ENCODE results near the gene PSME4. TPM values are rescaled to one million over a fixed set of nuclear protein-coding genes. Genes with fewer than 3 reads are reported as not detected.
A peak's percentile ranks its signal among the peaks of the same experiment; 100 is the strongest.

PSME4 gene
- total RNA-seq, 1 donor from 2014 or later: 63.9 TPM

DNA sequence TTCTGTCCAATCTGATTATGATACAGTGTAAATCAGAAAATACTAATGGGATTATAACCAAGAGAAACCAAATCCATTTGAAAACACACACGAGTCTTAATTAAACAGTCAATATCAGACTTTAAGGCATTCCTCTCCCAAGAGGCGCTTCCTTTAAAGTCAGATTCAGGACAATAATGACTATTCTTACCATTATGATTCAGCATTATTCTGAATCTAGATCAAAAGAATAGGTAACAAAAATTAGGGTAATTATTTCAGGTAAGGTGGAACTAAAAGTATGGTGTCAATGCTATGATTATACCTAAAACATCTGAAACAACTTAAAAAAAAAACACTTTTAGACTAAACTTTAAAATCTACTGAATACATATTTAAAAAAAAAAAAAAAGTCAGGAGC lies 12.3 kb downstream of the PSME4 start:
- Mint-ChIP-seq H3K27ac (no peak overlapping the region), H3K9me3 (ENCODE audit: low read depth) (no peaks in the 10 kb centered on the region), H3K27me3 (no peaks in the 10 kb centered on the region), H3K36me3 (ENCODE audit: insufficient read depth) (peaks cover 1% of the 10 kb centered on the region), H3K4me1 (ENCODE audit: low read depth) (peaks cover 23% of the 10 kb centered on the region), H3K4me3 (ENCODE audit: low read depth) (no peak overlapping the region)
- TF ChIP-seq CTCF (IDR thresholded peaks at IDR 0.05; ENCODE audit: unreplicated experiment): no peak
- DNase-seq (ENCODE audit: low spot score, unreplicated experiment): no peak

- Mint-ChIP-seq H3K27ac (no peak overlapping the region), H3K4me1 (ENCODE audit: low read depth) (no peaks in the 10 kb centered on the region), H3K9me3 (ENCODE audit: low read depth) (no peaks in the 10 kb centered on the region), H3K27me3 (no peaks in the 10 kb centered on the region), H3K36me3 (ENCODE audit: insufficient read depth) (peaks cover 3% of the 10 kb centered on the region), H3K4me3 (ENCODE audit: low read depth) (no peak overlapping the region)
- TF ChIP-seq CTCF (IDR thresholded peaks at IDR 0.05; ENCODE audit: unreplicated experiment): no peak
- no peak for DNase-seq (ENCODE audit: low spot score, unreplicated experiment)
These were observed 18.3 kb downstream of the PSME4 start for GRCh38 chr2:53952519-53952918.

DNA sequence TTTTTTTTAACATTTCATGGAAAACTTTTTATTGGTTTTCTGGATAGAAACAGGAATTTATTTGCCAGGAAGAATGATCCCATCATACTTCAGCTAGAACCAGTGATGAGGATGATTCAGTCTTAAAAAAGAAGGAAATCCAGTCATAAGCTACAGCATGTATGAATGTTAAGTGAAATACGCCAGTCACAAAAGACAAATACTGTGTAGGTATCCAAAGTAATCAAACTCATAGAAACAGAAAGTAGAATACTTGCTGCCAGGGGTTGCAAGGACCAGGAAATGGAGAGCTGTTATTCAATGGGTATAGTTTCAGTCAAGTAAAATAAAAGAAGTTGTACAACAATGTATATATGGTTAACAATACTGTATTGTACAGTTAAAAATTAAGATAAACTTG lies 21.3 kb downstream of the PSME4 start:
- Mint-ChIP-seq H3K4me3 (ENCODE audit: low read depth) (no peak overlapping the region), H3K36me3 (ENCODE audit: insufficient read depth) (peaks cover 9% of the 10 kb centered on the region), H3K4me1 (ENCODE audit: low read depth) (no peaks in the 10 kb centered on the region), H3K9me3 (ENCODE audit: low read depth) (no peaks in the 10 kb centered on the region), H3K27me3 (no peaks in the 10 kb centered on the region), H3K27ac (no peak overlapping the region)
- no peak for DNase-seq (ENCODE audit: low spot score, unreplicated experiment)
- TF ChIP-seq CTCF (IDR thresholded peaks at IDR 0.05; ENCODE audit: unreplicated experiment): no peak

- Mint-ChIP-seq H3K27ac (peak overlapping the region; percentile 14), H3K27me3 (no peaks in the 10 kb centered on the region), H3K4me1 (ENCODE audit: low read depth) (peaks cover 6% of the 10 kb centered on the region), H3K9me3 (ENCODE audit: low read depth) (no peaks in the 10 kb centered on the region), H3K36me3 (ENCODE audit: insufficient read depth) (peaks cover 11% of the 10 kb centered on the region), H3K4me3 (ENCODE audit: low read depth) (no peak overlapping the region)
- DNase-seq (ENCODE audit: low spot score, unreplicated experiment): no peak
- TF ChIP-seq CTCF (IDR thresholded peaks at IDR 0.05; ENCODE audit: unreplicated experiment): no peak
These were observed 25.3 kb downstream of the PSME4 start for GRCh38 chr2:53945538-53945937.

DNA sequence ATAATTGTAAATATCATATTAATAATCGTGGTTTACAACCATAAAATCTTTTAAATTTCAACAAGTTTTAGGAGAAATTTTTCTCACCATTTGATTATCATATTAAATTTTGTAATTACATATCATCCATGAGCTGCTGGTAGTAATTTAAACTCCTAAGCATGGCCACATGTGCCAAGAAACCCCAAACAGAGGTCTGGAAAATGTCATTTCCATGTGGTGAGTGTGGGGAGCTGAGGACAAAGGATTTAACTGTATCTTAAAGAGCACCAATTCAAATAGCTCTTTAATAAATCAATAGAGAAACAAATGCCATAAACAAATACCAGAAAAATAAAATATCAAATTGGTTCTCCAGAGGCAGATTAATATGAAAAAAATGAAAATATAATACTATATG lies 26.3 kb downstream of the PSME4 start:
- Mint-ChIP-seq H3K27ac (no peak overlapping the region), H3K4me3 (ENCODE audit: low read depth) (no peak overlapping the region), H3K4me1 (ENCODE audit: low read depth) (peaks cover 6% of the 10 kb centered on the region), H3K9me3 (ENCODE audit: low read depth) (no peaks in the 10 kb centered on the region), H3K36me3 (ENCODE audit: insufficient read depth) (peaks cover 11% of the 10 kb centered on the region), H3K27me3 (no peaks in the 10 kb centered on the region)
- no peak for TF ChIP-seq CTCF (IDR thresholded peaks at IDR 0.05; ENCODE audit: unreplicated experiment)
- no peak for DNase-seq (ENCODE audit: low spot score, unreplicated experiment)

All from progenitor cell of endocrine pancreas (in vitro differentiated cells).